GM12878 (cell line): Measurements from ENCODE around the gene CUL1. TPM values are rescaled to one million over a fixed set of nuclear protein-coding genes. Genes with fewer than 3 reads are reported as not detected.

Experiments used
- ATF7 ChIP-seq: fragments of 450-650 bp; IDR thresholded peaks from 2 replicates; pipeline ENCODE4 v1.6.1; 2016; ENCODE audit warnings: low read depth, mild to moderate bottlenecking
- BRCA1 ChIP-seq: IDR thresholded peaks from 2 replicates; pipeline ENCODE4 v1.6.1; 2011; ENCODE audit warnings: low read depth, low read length, improper control_type of control experiment
- CUX1 ChIP-seq: IDR thresholded peaks from 2 replicates; pipeline ENCODE4 v1.6.1; 2012; ENCODE audit warnings: improper control_type of control experiment, low read depth, low read length; ENCODE audit not compliant: insufficient replicate concordance
- MEF2B ChIP-seq: fragments of 450-650 bp; IDR thresholded peaks from 2 replicates; pipeline ENCODE4 v1.6.1; 2018; ENCODE audit warnings: mild to moderate bottlenecking, moderate library complexity; ENCODE audit not compliant: partially characterized antibody, poor library complexity, severe bottlenecking
- REST ChIP-seq: IDR thresholded peaks from 2 replicates; pipeline ENCODE4 v1.6.1; 2012; ENCODE audit warnings: mild to moderate bottlenecking, low read depth, low read length
- STAT3 ChIP-seq: IDR thresholded peaks from 2 replicates; pipeline ENCODE4 v1.6.1; 2011; ENCODE audit warnings: low read depth, low read length, improper control_type of control experiment
- ZSCAN29 ChIP-seq: fragments of 450-650 bp; IDR thresholded peaks from 2 replicates; pipeline ENCODE4 v1.6.1; 2017; ENCODE audit warnings: mild to moderate bottlenecking, moderate library complexity
- polyA plus RNA-seq, 11 experiments: library from polyadenylated mRNA; depleted of rRNA in 4 of 11; unstranded in 6 of 11; stranded (reverse) in 5 of 11; fragments of >200 nt; fragmentation: Nextera tagmentation in 4 of 11; fragmentation: Illumina TruSeq in 1 of 11; extraction: Ambion mirVana in 4 of 11; extraction: Trizol in 1 of 11; gene quantifications; 1 replicate in 1 of 11; 2 replicates in 10 of 11; pipeline versions ENCODE4 v1.2.1 to v1.2.3, GENCODE V29; 2011 to 2016; ENCODE audit warnings: inconsistent platforms in 2 of 11, missing spikeins in 2 of 11, low read depth in 1 of 11
- small RNA-seq: library from RNA; depleted of rRNA; stranded (forward); fragments of <200 nt; gene quantifications from one replicate; pipeline ENCODE3, GENCODE V24; 2014
- total RNA-seq, 4 experiments: library from RNA; depleted of rRNA in 3 of 4; stranded (reverse); fragments of >200 nt in 3 of 4; fragmentation: Illumina TruSeq in 1 of 4; extraction: Trizol in 1 of 4; gene quantifications; 2 replicates each; pipeline versions ENCODE4 v1.2.1 to v1.2.3, GENCODE V29; 2013 to 2021
- TF ChIP-seq, protein P1 (sequence below): fragments of 450-650 bp; formaldehyde crosslinking; IDR thresholded peaks from 2 replicates; pipeline ENCODE4 v1.4.0; 2020; ENCODE audit warnings: mild to moderate bottlenecking, moderate library complexity

CUL1 gene
- total and polyA plus RNA-seq, 10 of the 15 experiments (the other 5 are each of a cell fraction or from before 2014, with no cell fraction given) = 13.3 to 63.9 (median 45.9) TPM

DNA sequence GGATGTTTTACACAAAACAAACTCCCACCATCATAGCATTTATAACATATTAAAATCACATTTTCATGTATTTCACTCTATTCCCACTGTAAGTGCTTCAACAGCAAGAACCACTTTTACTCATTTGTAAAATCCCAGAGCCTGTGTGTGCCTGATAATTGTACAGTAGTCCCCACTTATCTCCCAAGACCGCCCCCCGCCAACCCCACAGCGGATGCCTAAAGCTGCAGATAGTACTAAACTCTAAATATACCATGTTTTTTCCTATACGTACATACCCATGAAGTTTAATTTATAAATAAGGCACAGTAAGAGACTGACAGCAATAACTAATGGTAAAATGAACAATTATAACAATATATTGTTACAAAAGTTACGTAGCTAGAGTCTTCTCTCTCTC lies 151.9 kb downstream of the CUL1 start (continued):
- no peak for TF ChIP-seq REST
- TF ChIP-seq ZSCAN29 = no peak
- no peak for TF ChIP-seq MEF2B
- TF ChIP-seq, protein P1, sequence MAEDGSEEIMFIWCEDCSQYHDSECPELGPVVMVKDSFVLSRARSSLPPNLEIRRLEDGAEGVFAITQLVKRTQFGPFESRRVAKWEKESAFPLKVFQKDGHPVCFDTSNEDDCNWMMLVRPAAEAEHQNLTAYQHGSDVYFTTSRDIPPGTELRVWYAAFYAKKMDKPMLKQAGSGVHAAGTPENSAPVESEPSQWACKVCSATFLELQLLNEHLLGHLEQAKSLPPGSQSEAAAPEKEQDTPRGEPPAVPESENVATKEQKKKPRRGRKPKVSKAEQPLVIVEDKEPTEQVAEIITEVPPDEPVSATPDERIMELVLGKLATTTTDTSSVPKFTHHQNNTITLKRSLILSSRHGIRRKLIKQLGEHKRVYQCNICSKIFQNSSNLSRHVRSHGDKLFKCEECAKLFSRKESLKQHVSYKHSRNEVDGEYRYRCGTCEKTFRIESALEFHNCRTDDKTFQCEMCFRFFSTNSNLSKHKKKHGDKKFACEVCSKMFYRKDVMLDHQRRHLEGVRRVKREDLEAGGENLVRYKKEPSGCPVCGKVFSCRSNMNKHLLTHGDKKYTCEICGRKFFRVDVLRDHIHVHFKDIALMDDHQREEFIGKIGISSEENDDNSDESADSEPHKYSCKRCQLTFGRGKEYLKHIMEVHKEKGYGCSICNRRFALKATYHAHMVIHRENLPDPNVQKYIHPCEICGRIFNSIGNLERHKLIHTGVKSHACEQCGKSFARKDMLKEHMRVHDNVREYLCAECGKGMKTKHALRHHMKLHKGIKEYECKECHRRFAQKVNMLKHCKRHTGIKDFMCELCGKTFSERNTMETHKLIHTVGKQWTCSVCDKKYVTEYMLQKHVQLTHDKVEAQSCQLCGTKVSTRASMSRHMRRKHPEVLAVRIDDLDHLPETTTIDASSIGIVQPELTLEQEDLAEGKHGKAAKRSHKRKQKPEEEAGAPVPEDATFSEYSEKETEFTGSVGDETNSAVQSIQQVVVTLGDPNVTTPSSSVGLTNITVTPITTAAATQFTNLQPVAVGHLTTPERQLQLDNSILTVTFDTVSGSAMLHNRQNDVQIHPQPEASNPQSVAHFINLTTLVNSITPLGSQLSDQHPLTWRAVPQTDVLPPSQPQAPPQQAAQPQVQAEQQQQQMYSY (CRISPR knock-in tag) = no peak
- TF ChIP-seq STAT3 = no peak
- TF ChIP-seq CUX1 = no peak
- no peak for TF ChIP-seq ATF7
- no peak for TF ChIP-seq BRCA1

Small RNA genes lying within 50 kb of the gene (small RNA-seq; reads per million reads assigned to genes)
- not detected for gene RNU7-20P

Other genes starting within 250 kb of the CUL1 start
- gene C7orf33, start 108.1 kb upstream of the CUL1 start, total RNA-seq (2014; rRNA removed) = not detected in 2 replicates
- not detected in 2 replicates for gene C7orf33, start 108.1 kb upstream of the CUL1 start, total RNA-seq (2014; rRNA removed; fragmentation: Illumina TruSeq; extraction: Trizol)
- gene C7orf33, start 108.1 kb upstream of the CUL1 start, total RNA-seq (2021) = not detected in 2 replicates
- gene C7orf33, start 108.1 kb upstream of the CUL1 start, polyA plus RNA-seq (2011; rRNA removed) = not detected in 2 replicates
- not detected in 2 replicates for gene C7orf33, start 108.1 kb upstream of the CUL1 start, polyA plus RNA-seq (2014; fragmentation: Illumina TruSeq; extraction: Trizol)
- gene C7orf33, start 108.1 kb upstream of the CUL1 start, polyA plus RNA-seq (2014; fragmentation: Nextera tagmentation; extraction: Ambion mirVana) = not detected
- gene C7orf33, start 108.1 kb upstream of the CUL1 start, polyA plus RNA-seq (2014; rRNA removed) = not detected in 2 replicates
- not detected for gene C7orf33, start 108.1 kb upstream of the CUL1 start, polyA plus RNA-seq (2016; fragmentation: Nextera tagmentation; extraction: Ambion mirVana)
- gene EZH2, start 185.4 kb downstream of the CUL1 start, total RNA-seq (2014; rRNA removed) = 25.5 and 28.8 TPM in 2 replicates
- gene EZH2, start 185.4 kb downstream of the CUL1 start, total RNA-seq (2014; rRNA removed; fragmentation: Illumina TruSeq; extraction: Trizol) = 29.5 and 31.6 TPM in 2 replicates
- 34.4 and 37.9 TPM in 2 replicates for gene EZH2, start 185.4 kb downstream of the CUL1 start, total RNA-seq (2021)
- 69.6 and 85.0 TPM in 2 replicates for gene EZH2, start 185.4 kb downstream of the CUL1 start, polyA plus RNA-seq (2011; rRNA removed)
- 51.0 and 60.9 TPM in 2 replicates for gene EZH2, start 185.4 kb downstream of the CUL1 start, polyA plus RNA-seq (2014; fragmentation: Illumina TruSeq; extraction: Trizol)
- gene EZH2, start 185.4 kb downstream of the CUL1 start, polyA plus RNA-seq (2014; fragmentation: Nextera tagmentation; extraction: Ambion mirVana) = 10 to 100 TPM; 19.4 to 20.2 TPM
- gene EZH2, start 185.4 kb downstream of the CUL1 start, polyA plus RNA-seq (2014; rRNA removed) = 39.1 and 43.7 TPM in 2 replicates
- gene EZH2, start 185.4 kb downstream of the CUL1 start, polyA plus RNA-seq (2016; fragmentation: Nextera tagmentation; extraction: Ambion mirVana) = 10 to 100 TPM; 48.3 to 49.4 TPM